ENCODE results near the gene OGG1. TPM values are rescaled to one million over a fixed set of nuclear protein-coding genes. Genes with fewer than 3 reads are reported as not detected.

OGG1 gene
- total RNA-seq, 1 donor from 2014 or later: 38.6 TPM

- no peaks in the 10 kb centered on the region for H3K36me3 Mint-ChIP-seq (ENCODE audit: low read depth)
- peaks cover 66% of the 10 kb centered on the region for H3K27me3 Mint-ChIP-seq (ENCODE audit: low read depth)
- DNase-seq (ENCODE audit: low read depth, low spot score): no peak
- H3K9me3 Mint-ChIP-seq: no peaks in the 10 kb centered on the region
- H3K27ac Mint-ChIP-seq (ENCODE audit: unreplicated experiment): no peak overlapping the region
- no peaks in the 10 kb centered on the region for H3K4me1 Mint-ChIP-seq
- TF ChIP-seq CTCF (conservative IDR thresholded peaks at IDR 0.05): no peak
- no peak overlapping the region for H3K4me3 Mint-ChIP-seq
Measured at GRCh38 chr3:9715136-9715535, 34.6 kb upstream of the OGG1 start.

DNA sequence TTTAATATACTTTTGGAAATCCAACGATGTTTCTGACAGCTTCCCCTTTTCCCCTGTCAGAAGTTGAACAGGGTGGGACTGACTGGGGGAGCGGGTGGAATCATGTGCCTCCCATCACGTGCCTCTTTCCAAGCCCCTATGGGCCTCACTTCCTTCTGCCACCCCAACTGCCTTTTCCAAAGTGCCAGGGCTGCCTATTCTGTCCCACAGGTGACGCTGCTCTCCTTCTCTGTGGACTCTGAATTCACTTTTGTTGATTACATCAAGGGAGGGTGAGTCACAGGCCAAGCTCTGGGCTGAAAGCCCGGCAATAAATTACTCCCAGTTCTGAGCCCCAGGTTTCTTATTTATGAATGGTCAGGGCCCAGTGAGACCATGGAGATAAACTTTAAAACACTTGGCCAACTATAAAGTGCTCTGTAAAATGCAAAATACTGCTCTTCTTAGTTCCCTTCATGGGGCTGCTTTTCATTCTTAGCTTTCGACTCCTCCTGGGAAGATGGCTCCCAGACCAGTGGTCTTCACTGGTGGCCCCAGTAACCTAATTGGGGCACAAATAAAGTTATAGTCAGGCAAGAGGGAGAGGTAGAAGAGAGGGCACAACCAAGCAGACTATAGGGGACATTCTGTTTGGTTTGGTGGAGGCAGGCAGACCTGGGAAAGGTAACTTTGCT lies 33.9 kb upstream of the OGG1 start:
- Mint-ChIP-seq H3K27ac (ENCODE audit: unreplicated experiment) (no peak overlapping the region), H3K4me1 (no peaks in the 10 kb centered on the region), H3K9me3 (no peaks in the 10 kb centered on the region), H3K4me3 (no peak overlapping the region), H3K36me3 (ENCODE audit: low read depth) (no peaks in the 10 kb centered on the region), H3K27me3 (ENCODE audit: low read depth) (peaks cover 66% of the 10 kb centered on the region)
- TF ChIP-seq CTCF (conservative IDR thresholded peaks at IDR 0.05): peak; percentile 27
- no peak for DNase-seq (ENCODE audit: low read depth, low spot score)

DNA sequence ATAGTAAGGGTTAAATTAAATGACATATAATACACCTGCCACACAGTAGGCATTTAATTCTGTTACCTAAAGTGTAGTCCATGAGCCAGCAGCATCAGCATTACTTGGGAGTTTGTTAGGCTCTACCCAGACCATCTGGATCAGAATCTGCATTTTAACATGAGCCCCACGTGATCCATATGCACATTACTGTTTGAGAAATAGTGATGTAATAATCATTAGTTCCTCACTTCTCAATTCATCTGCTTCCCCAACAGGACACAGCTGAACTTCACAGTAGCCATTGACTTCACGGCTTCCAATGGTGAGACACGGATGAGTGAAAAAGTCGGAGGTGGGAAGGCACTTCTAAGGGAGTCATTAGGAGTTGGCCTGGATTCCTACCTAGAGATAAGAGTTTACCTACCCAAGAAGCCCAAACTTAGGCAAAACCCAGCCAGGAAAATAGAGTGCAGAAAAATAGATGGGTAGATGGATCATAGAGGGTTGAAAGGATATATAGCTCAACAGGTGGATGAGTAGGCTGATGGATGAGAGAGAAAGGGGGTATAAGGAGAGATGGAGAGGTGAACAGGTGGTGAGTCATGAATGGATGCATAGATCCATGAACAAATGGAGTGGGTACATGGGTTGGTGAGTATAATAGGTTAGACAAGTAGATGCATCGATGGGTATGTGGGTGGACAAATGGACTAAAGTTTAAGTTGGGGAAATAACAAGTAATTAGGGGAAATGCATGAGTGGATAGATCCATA lies 32.8 kb upstream of the OGG1 start:
- peaks cover 68% of the 10 kb centered on the region for H3K27me3 Mint-ChIP-seq (ENCODE audit: low read depth)
- DNase-seq (ENCODE audit: low read depth, low spot score): no peak
- no peak for TF ChIP-seq CTCF (conservative IDR thresholded peaks at IDR 0.05)
- no peaks in the 10 kb centered on the region for H3K4me1 Mint-ChIP-seq
- no peak overlapping the region for H3K4me3 Mint-ChIP-seq
- no peaks in the 10 kb centered on the region for H3K36me3 Mint-ChIP-seq (ENCODE audit: low read depth)
- H3K9me3 Mint-ChIP-seq: no peaks in the 10 kb centered on the region
- no peak overlapping the region for H3K27ac Mint-ChIP-seq (ENCODE audit: unreplicated experiment)

- Mint-ChIP-seq H3K27ac (ENCODE audit: unreplicated experiment) (no peak overlapping the region), H3K4me1 (no peaks in the 10 kb centered on the region), H3K27me3 (ENCODE audit: low read depth) (peaks cover 70% of the 10 kb centered on the region)
Measured at GRCh38 chr3:9717563-9717962, 32.2 kb upstream of the OGG1 start.

GRCh38 chr3:9718118-9718517 lies 31.6 kb upstream of the OGG1 start:
- no peaks in the 10 kb centered on the region for H3K9me3 Mint-ChIP-seq
- H3K4me3 Mint-ChIP-seq: no peak overlapping the region
- no peak for TF ChIP-seq CTCF (conservative IDR thresholded peaks at IDR 0.05)
- no peak overlapping the region for H3K27ac Mint-ChIP-seq (ENCODE audit: unreplicated experiment)
- no peaks in the 10 kb centered on the region for H3K4me1 Mint-ChIP-seq
- H3K27me3 Mint-ChIP-seq (ENCODE audit: low read depth): peaks cover 71% of the 10 kb centered on the region
- no peak for DNase-seq (ENCODE audit: low read depth, low spot score)
- H3K36me3 Mint-ChIP-seq (ENCODE audit: low read depth): no peaks in the 10 kb centered on the region

More at GRCh38 chr3:9717563-9717962, 32.2 kb upstream of the OGG1 start:
- TF ChIP-seq CTCF (conservative IDR thresholded peaks at IDR 0.05): no peak
- no peak for DNase-seq (ENCODE audit: low read depth, low spot score)
- Mint-ChIP-seq H3K4me3 (no peak overlapping the region), H3K9me3 (no peaks in the 10 kb centered on the region), H3K36me3 (ENCODE audit: low read depth) (no peaks in the 10 kb centered on the region)

Measured in neural crest cell (in vitro differentiated cells).